B cell (primary cell): ENCODE results near the gene WWP2. TPM values are rescaled to one million over a fixed set of nuclear protein-coding genes. Genes with fewer than 3 reads are reported as not detected.
A peak's percentile ranks its signal among the peaks of the same experiment; 100 is the strongest.

Experiments
- ATAC-seq: fragments of 200-7000 bp; cut with Tn5 transposase; one replicate; pipeline ENCODE4 v1.10.0; 2021; ENCODE audit warnings: low read depth, mild to moderate bottlenecking, moderate number of reproducible peaks, moderate library complexity
- CTCF ChIA-PET: fragments of 350-600 bp; sonication (Branson Sonifier 250); formaldehyde crosslinking; loops from one replicate; lab custom pipeline; 2021; ENCODE audit warnings: antibody characterized with exemption, inconsistent platforms; lab: Charles Lee
- POLR2A ChIA-PET: fragments of 350-600 bp; sonication (Branson Sonifier 250); formaldehyde crosslinking; loops from one replicate; lab custom pipeline; 2021; ENCODE audit warnings: antibody characterized with exemption; lab: Charles Lee
- DNase-seq: peaks from one replicate; pipeline ENCODE4 v3.0.0; 2013
- H2AFZ ChIP-seq: 2 replicates; pipeline ENCODE4 v1.6.1; 2012; ENCODE audit warnings: mild to moderate bottlenecking, low read depth, low read length; ENCODE audit not compliant: insufficient read depth, poor library complexity, severe bottlenecking
- H3K27ac ChIP-seq, 2 donors: 1 replicate in 1 of 2; 2 replicates in 1 of 2; pipeline ENCODE4 v1.5.1; 2012 to 2013; ENCODE audit warnings: low read length in 2 of 2, mild to moderate bottlenecking in 2 of 2, moderate library complexity in 1 of 2
- H3K27me3 ChIP-seq, 4 experiments: fragments of 200-600 bp in 1 of 4; sonication (generic) in 1 of 4; replicated peaks in 1 of 4; 1 replicate in 2 of 4; 2 replicates in 2 of 4; pipeline versions ENCODE4 v1.6.1 to v1.7.0; 2013 to 2016; ENCODE audit warnings: low read length in 3 of 4, mild to moderate bottlenecking in 2 of 4, mixed read lengths in 1 of 4, moderate library complexity in 1 of 4; ENCODE audit not compliant: insufficient read depth in 4 of 4, control insufficient read depth in 3 of 4; ENCODE audit errors: control extremely low read depth in 1 of 4
- H3K36me3 ChIP-seq, 2 experiments: replicated peaks in 1 of 2; 1 replicate in 1 of 2; 2 replicates in 1 of 2; pipeline versions ENCODE4 v1.6.1 to v1.7.1; 2013; ENCODE audit warnings: low read length in 1 of 2; ENCODE audit not compliant: insufficient read depth in 2 of 2, control insufficient read depth in 1 of 2; ENCODE audit errors: control extremely low read depth in 1 of 2, extremely low read depth in 1 of 2
- H3K4me1 ChIP-seq, 2 donors: fragments of 200-600 bp in 1 of 2; sonication (generic) in 1 of 2; 1 replicate in 1 of 2; 2 replicates in 1 of 2; pipeline versions ENCODE4 v1.5.1 to v1.6.1; 2013 to 2017; ENCODE audit warnings: low read length in 2 of 2; ENCODE audit not compliant: control insufficient read depth in 2 of 2, insufficient read depth in 2 of 2
- H3K4me2 ChIP-seq: replicated peaks from 2 replicates; pipeline ENCODE3; 2012; ENCODE audit warnings: mild to moderate bottlenecking, low read depth, low read length; ENCODE audit not compliant: poor library complexity, severe bottlenecking
- H3K4me3 ChIP-seq, 5 experiments: fragments of 200-600 bp in 1 of 5; sonication (generic) in 1 of 5; 1 replicate in 3 of 5; 2 replicates in 2 of 5; pipeline versions ENCODE4 v1.5.1 to v1.7.0; 2011 to 2016; ENCODE audit warnings: low read length in 4 of 5, mild to moderate bottlenecking in 4 of 5, low read depth in 2 of 5, control low read depth in 1 of 5, moderate library complexity in 1 of 5; ENCODE audit not compliant: insufficient read depth in 1 of 5; ENCODE audit errors: control extremely low read depth in 1 of 5, extremely low read depth in 1 of 5
- H3K79me2 ChIP-seq: fragments of 200-600 bp; sonication (generic); one replicate; pipeline ENCODE4 v1.6.0; 2016; ENCODE audit warnings: low read length; ENCODE audit not compliant: control insufficient read depth, insufficient read depth
- H3K9ac ChIP-seq: fragments of 200-600 bp; sonication (generic); 2 replicates; pipeline ENCODE4 v1.6.1; 2017; ENCODE audit warnings: mild to moderate bottlenecking, low read length, moderate library complexity
- H3K9me3 ChIP-seq, 3 donors: one replicate each; pipeline versions ENCODE4 v1.6.1 to v1.7.1; 2013; ENCODE audit warnings: low read length in 2 of 3; ENCODE audit not compliant: control insufficient read depth in 2 of 3, insufficient read depth in 1 of 3; ENCODE audit errors: control extremely low read depth in 1 of 3
- H4K20me1 ChIP-seq: 2 replicates; pipeline ENCODE4 v1.6.0; 2012; ENCODE audit warnings: mild to moderate bottlenecking, low read length; ENCODE audit not compliant: insufficient read depth, control insufficient read depth, poor library complexity, severe bottlenecking
- H3K27ac Mint-ChIP-seq: one replicate; pipeline ENCODE4 v1.8.0; 2021; ENCODE audit warnings: mixed read lengths
- H3K27me3 Mint-ChIP-seq: one replicate; pipeline ENCODE4 v1.8.0; 2021; ENCODE audit warnings: mixed read lengths
- H3K4me1 Mint-ChIP-seq: one replicate; pipeline ENCODE4 v1.8.0; 2021; ENCODE audit warnings: mixed read lengths
- H3K4me3 Mint-ChIP-seq: one replicate; pipeline ENCODE4 v1.8.0; 2021; ENCODE audit warnings: mixed read lengths
- H3K9me3 Mint-ChIP-seq: one replicate; pipeline ENCODE4 v1.8.0; 2022; ENCODE audit warnings: mixed read lengths; ENCODE audit not compliant: insufficient read depth
- CTCF ChIP-seq: fragments of 200-600 bp; IDR thresholded peaks from one replicate; pipeline ENCODE4 v1.8.0; 2022; ENCODE audit warnings: antibody characterized with exemption, mild to moderate bottlenecking
- EZH2 ChIP-seq: IDR thresholded peaks from 2 replicates; pipeline ENCODE4 v1.6.1; 2012; ENCODE audit warnings: borderline replicate concordance, low read depth, mild to moderate bottlenecking, moderate library complexity, low read length; ENCODE audit not compliant: insufficient read depth, poor library complexity, severe bottlenecking
- WGBS: methylation state at CpG from one replicate; pipeline ENCODE4 v1.1.5; 2013; ENCODE audit warnings: missing lambda C conversion rate; ENCODE audit not compliant: insufficient coverage; 5-methylcytosine and 5-hydroxymethylcytosine counted together
- intact Hi-C: fragments of 100-400 bp; cut with micrococcal nuclease; formaldehyde crosslinking; loops from one replicate; pipeline ENCODE4 v1.10.0; 2022
- polyA plus RNA-seq: library from polyadenylated mRNA; depleted of rRNA; stranded (reverse); fragments of >200 nt; gene quantifications from 2 replicates; pipeline ENCODE4 v1.2.3, GENCODE V29; 2012
- total RNA-seq, 2 donors: library from RNA; stranded (reverse); fragments of 120-200 nt in 1 of 2; gene quantifications; 1 replicate in 1 of 2; 2 replicates in 1 of 2; pipeline versions ENCODE4 v1.2.3 to v1.2.4, GENCODE V29; 2013 to 2022

WWP2 gene
- total and polyA plus RNA-seq, 2 donors (not counting 1 experiment from before 2014, with no cell fraction given) = 33.4 to 105 TPM

- H3K4me2 ChIP-seq = no peak overlapping the region
- H3K27ac ChIP-seq = no peak overlapping the region
- H3K79me2 ChIP-seq = no peaks in the 10 kb centered on the region
- Mint-ChIP-seq H3K4me1 (no peaks in the 10 kb centered on the region), H3K27me3 (no peaks in the 10 kb centered on the region), H3K9me3 (no peaks in the 10 kb centered on the region), H3K4me3 (no peak overlapping the region), H3K27ac (no peak overlapping the region)
- no peak overlapping the region for H3K4me3 ChIP-seq
- peak; percentile 16 for DNase-seq
- no peaks in the 10 kb centered on the region for H3K9me3 ChIP-seq
- no peak for TF ChIP-seq CTCF
- no peak for TF ChIP-seq EZH2
- ChIA-PET POLR2A (no interaction called here), CTCF (interaction anchor here (0.9 kb wide), 1 partner anchor 63 kb away, joined by 3 read pairs; no protein-coding TSS in a partner anchor)
- peaks cover 11 to 25% of the 10 kb centered on the region in 2 experiments for H3K36me3 ChIP-seq
- H3K27me3 ChIP-seq = no peaks in the 10 kb centered on the region
- H3K4me1 ChIP-seq = no peaks in the 10 kb centered on the region
- H2AFZ ChIP-seq = no peak overlapping the region
- no peak for ATAC-seq
- H3K9ac ChIP-seq = no peak overlapping the region
- intact Hi-C loops = loop anchor here (10.0 kb wide), 1 partner anchor 155 kb away; no protein-coding TSS in a partner anchor
- no peaks in the 10 kb centered on the region for H4K20me1 ChIP-seq
- WGBS = 82% methylated on average over 10 of the region's 20 CpGs
Observed at GRCh38 chr16:69859105-69859989, 97.2 kb downstream of the WWP2 start.
